Keratinocyte (primary cell): ENCODE measurements around the gene MPO. TPM values are rescaled to one million over a fixed set of nuclear protein-coding genes. Genes with fewer than 3 reads are reported as not detected.

Source experiments
- DNase-seq: peaks from one replicate; pipeline ENCODE4 v3.0.0-alpha.2; 2011; ENCODE audit warnings: low read depth, missing footprints, low spot score
- FAIRE-seq: peaks from 2 replicates; lab custom pipeline; 2011; peaks lifted over from hg19 to GRCh38; lab: Jason Lieb, UNC
- H2AFZ ChIP-seq: 2 replicates; pipeline ENCODE4 v1.6.0; 2012; ENCODE audit warnings: low read length, control low read depth, inconsistent platforms; ENCODE audit not compliant: control insufficient read depth
- H3K27ac ChIP-seq: 2 replicates; pipeline ENCODE4 v1.5.1; 2011; ENCODE audit warnings: low read length; ENCODE audit not compliant: control insufficient read depth, insufficient read depth
- H3K27me3 ChIP-seq: 3 replicates; pipeline ENCODE4 v1.6.0; 2011; ENCODE audit warnings: low read length; ENCODE audit not compliant: control insufficient read depth, insufficient read depth; ENCODE audit errors: extremely low read depth
- H3K36me3 ChIP-seq, 2 experiments: 2 replicates in 1 of 2; 3 replicates in 1 of 2; pipeline ENCODE4 v1.5.1; 2011; ENCODE audit warnings: low read length in 2 of 2, mild to moderate bottlenecking in 1 of 2; ENCODE audit not compliant: control insufficient read depth in 2 of 2, insufficient read depth in 2 of 2; ENCODE audit errors: extremely low read depth in 1 of 2
- H3K4me1 ChIP-seq: 3 replicates; pipeline ENCODE4 v1.5.1; 2011; ENCODE audit warnings: low read length; ENCODE audit not compliant: control insufficient read depth, insufficient read depth; ENCODE audit errors: extremely low read depth
- H3K4me2 ChIP-seq: 3 replicates; pipeline ENCODE4 v1.6.0; 2011; ENCODE audit warnings: low read depth, low read length; ENCODE audit not compliant: control insufficient read depth, insufficient read depth; ENCODE audit errors: extremely low read depth
- H3K4me3 ChIP-seq, 3 experiments: fragments of 200-600 bp in 1 of 3; sonication (generic) in 1 of 3; 2 replicates in 2 of 3; 3 replicates in 1 of 3; pipeline ENCODE4 v1.5.1; 2011 to 2016; ENCODE audit warnings: low read length in 3 of 3, mild to moderate bottlenecking in 3 of 3, control low read depth in 2 of 3, inconsistent platforms in 1 of 3, low read depth in 1 of 3, mixed read lengths in 1 of 3, mixed run types in 1 of 3, moderate library complexity in 1 of 3; ENCODE audit not compliant: control insufficient read depth in 2 of 3, insufficient read depth in 2 of 3; ENCODE audit errors: extremely low read depth in 1 of 3
- H3K79me2 ChIP-seq: 2 replicates; pipeline ENCODE4 v1.6.0; 2012; ENCODE audit warnings: low read length; ENCODE audit not compliant: control insufficient read depth, insufficient read depth
- H3K9ac ChIP-seq: 3 replicates; pipeline ENCODE4 v1.6.0; 2011; ENCODE audit warnings: low read length; ENCODE audit not compliant: control insufficient read depth, insufficient read depth; ENCODE audit errors: extremely low read depth
- H3K9me1 ChIP-seq: 3 replicates; pipeline ENCODE4 v1.6.0; 2011; ENCODE audit warnings: low read length; ENCODE audit not compliant: control insufficient read depth, insufficient read depth; ENCODE audit errors: extremely low read depth
- H3K9me3 ChIP-seq: 2 replicates; pipeline ENCODE4 v1.5.1; 2012; ENCODE audit warnings: low read depth, low read length; ENCODE audit not compliant: control insufficient read depth
- H4K20me1 ChIP-seq: 3 replicates; pipeline ENCODE4 v1.6.0; 2011; ENCODE audit warnings: low read length; ENCODE audit not compliant: control insufficient read depth, insufficient read depth; ENCODE audit errors: extremely low read depth
- EZH2 ChIP-seq: IDR thresholded peaks from one replicate; pipeline ENCODE4 v1.6.1; 2012; ENCODE audit warnings: inconsistent platforms, mild to moderate bottlenecking, low read length, moderate library complexity
- dilution Hi-C: fragments of 300-500 bp; cut with MboI; formaldehyde crosslinking; loops from one replicate; pipeline ENCODE4 v1.7.0; 2020; ENCODE audit warnings: low sequenced_read_pairs; ENCODE audit not compliant: extremely low pct_ligation_motif_present
- polyA plus RNA-seq, 5 experiments: library from polyadenylated mRNA; depleted of rRNA in 3 of 5; stranded (reverse) in 3 of 5; stranded (forward) in 1 of 5; unstranded in 1 of 5; fragments of >200 nt; gene quantifications; 1 replicate in 1 of 5; 2 replicates in 3 of 5; 3 replicates in 1 of 5; pipeline versions ENCODE4 v1.2.1 to v1.2.3, GENCODE V29; 2011 to 2012; ENCODE audit warnings: missing spikeins in 2 of 5, low read depth in 1 of 5, low replicate concordance in 1 of 5
- TF ChIP-seq, protein P1 (sequence below), 3 experiments: IDR thresholded peaks in 1 of 3; conservative IDR thresholded peaks in 1 of 3; optimal IDR thresholded peaks in 1 of 3; 2 replicates in 2 of 3; 3 replicates in 1 of 3; pipeline versions ENCODE3 to v1.5.1; 2011; ENCODE audit warnings: low read length in 3 of 3, mild to moderate bottlenecking in 3 of 3, moderate library complexity in 2 of 3, control low read depth in 1 of 3, inconsistent platforms in 1 of 3; ENCODE audit not compliant: insufficient read depth in 2 of 3; ENCODE audit errors: extremely low read depth in 1 of 3

The MPO gene
- polyA plus RNA-seq, 1 donor (not counting 4 experiments of a cell fraction or from before 2014, with no cell fraction given), result not detected

DNA sequence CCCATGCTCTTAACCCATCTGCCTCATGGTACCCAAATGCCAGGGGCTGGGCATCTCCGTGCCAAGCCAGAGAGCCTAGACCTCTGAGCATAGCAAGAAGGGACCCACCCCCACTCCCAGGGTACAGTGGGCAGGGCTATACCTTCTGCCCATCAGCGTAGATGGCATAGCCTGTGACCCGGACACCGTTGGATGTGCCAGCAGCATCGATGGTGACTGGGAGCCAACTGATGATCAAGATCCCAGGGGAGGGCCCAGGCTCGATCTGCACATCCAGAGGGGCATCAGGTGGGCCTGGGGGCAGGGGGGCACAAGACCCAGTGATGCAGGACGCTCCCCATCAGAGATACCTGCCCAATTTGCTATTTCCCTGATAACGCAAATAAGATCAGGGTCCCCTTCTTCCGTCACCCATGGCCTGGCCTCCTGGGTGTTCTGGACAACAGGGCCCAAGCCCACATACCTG, 30.7 kb upstream of the MPO start:
- Histone ChIP-seq H3K9me3 (no peaks in the 10 kb centered on the region), H3K79me2 (no peaks in the 10 kb centered on the region), H3K4me1 (no peaks in the 10 kb centered on the region), H3K9me1 (no peaks in the 10 kb centered on the region), H3K4me2 (no peak overlapping the region), H2AFZ (no peak overlapping the region), H4K20me1 (no peaks in the 10 kb centered on the region), H3K36me3 (no peaks in the 10 kb centered on the region), H3K4me3 (no peak overlapping the region), H3K27me3 (peaks cover 5% of the 10 kb centered on the region), H3K27ac (no peak overlapping the region), H3K9ac (no peak overlapping the region)
- TF ChIP-seq, protein P1, sequence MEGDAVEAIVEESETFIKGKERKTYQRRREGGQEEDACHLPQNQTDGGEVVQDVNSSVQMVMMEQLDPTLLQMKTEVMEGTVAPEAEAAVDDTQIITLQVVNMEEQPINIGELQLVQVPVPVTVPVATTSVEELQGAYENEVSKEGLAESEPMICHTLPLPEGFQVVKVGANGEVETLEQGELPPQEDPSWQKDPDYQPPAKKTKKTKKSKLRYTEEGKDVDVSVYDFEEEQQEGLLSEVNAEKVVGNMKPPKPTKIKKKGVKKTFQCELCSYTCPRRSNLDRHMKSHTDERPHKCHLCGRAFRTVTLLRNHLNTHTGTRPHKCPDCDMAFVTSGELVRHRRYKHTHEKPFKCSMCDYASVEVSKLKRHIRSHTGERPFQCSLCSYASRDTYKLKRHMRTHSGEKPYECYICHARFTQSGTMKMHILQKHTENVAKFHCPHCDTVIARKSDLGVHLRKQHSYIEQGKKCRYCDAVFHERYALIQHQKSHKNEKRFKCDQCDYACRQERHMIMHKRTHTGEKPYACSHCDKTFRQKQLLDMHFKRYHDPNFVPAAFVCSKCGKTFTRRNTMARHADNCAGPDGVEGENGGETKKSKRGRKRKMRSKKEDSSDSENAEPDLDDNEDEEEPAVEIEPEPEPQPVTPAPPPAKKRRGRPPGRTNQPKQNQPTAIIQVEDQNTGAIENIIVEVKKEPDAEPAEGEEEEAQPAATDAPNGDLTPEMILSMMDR (optimal IDR thresholded peaks at IDR 0.05 in 1 of 3, IDR thresholded peaks at IDR 0.05 in 1 of 3, conservative IDR thresholded peaks at IDR 0.05 in 1 of 3; ENCODE audit: extremely low read depth in 1 of 3, insufficient read depth in 2 of 3, low read length in 3 of 3), result no peak
- no peak for TF ChIP-seq EZH2
- DNase-seq, result no peak
- dilution Hi-C loops, result no loop called here
- no peak for FAIRE-seq

DNA sequence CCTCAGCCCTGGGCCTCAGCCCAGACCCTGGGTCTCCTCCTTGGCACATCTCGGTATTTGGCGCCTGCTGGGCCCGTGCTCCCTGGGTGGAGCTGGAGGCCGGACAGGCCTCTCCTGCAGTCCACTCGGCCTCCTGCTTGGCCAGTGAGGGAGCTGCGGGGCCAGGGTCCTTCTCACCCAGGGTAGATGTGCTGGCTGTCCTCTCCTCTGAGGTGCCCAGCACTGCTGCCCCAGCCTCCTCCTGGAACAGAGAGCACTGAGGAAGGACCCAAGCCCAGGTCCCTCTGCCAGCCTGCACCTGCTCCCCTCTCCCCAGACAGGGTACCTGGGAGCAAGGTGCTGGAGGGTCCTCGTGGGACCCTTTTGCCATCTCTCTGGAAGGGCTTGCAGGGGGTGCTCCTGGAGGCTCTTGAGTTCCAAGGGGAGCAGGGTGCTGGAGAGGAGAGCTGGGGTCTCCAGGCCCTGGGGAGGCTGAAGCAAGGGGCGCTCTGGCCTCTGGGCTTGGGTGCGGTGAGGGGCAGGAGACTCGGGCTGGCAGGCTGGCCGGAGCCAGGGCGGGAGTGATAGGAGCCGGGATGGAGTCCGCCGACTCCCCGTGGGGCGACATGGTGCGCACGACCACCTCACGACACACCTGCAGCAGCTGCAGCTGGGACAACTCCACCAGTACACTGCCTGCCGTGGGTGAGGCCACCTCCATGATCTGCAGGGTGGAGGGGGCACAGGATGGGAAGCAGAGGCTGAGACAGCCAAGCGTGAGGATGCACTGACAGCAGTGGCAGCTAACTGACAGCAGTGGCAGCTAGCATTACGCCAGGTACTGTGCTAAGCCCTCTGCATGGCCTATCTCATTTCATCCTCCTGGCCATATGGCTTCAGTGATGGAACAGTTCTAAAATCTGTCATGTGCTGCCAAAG, 30.0 kb upstream of the MPO start:
- no peaks in the 10 kb centered on the region for H3K36me3 ChIP-seq
- H2AFZ ChIP-seq, result no peak overlapping the region
- no peak for TF ChIP-seq EZH2
- TF ChIP-seq, protein P1 (optimal IDR thresholded peaks at IDR 0.05 in 1 of 3, IDR thresholded peaks at IDR 0.05 in 1 of 3, conservative IDR thresholded peaks at IDR 0.05 in 1 of 3; ENCODE audit: extremely low read depth in 1 of 3, insufficient read depth in 2 of 3, low read length in 3 of 3), result no peak
- H3K27ac ChIP-seq, result no peak overlapping the region
- H3K4me1 ChIP-seq, result no peaks in the 10 kb centered on the region
- no peak overlapping the region for H3K4me3 ChIP-seq
- H3K9me3 ChIP-seq, result no peaks in the 10 kb centered on the region
- DNase-seq (no peak), FAIRE-seq (no peak)
- H3K9me1 ChIP-seq, result no peaks in the 10 kb centered on the region
- H3K4me2 ChIP-seq, result no peak overlapping the region
- no peaks in the 10 kb centered on the region for H4K20me1 ChIP-seq
- dilution Hi-C loops, result no loop called here
- no peak overlapping the region for H3K9ac ChIP-seq
- no peaks in the 10 kb centered on the region for H3K79me2 ChIP-seq
- H3K27me3 ChIP-seq, result peaks cover 5% of the 10 kb centered on the region
